Naive B cell (primary cell): Measurements from ENCODE around the gene ACVR2B. TPM values are rescaled to one million over a fixed set of nuclear protein-coding genes. Genes with fewer than 3 reads are reported as not detected.

Experiments used
- ATAC-seq, 2 donors: fragments of 150-1000 bp; cut with Tn5 transposase; 2 replicates each; pipeline ENCODE4 v1.10.0; 2021; ENCODE audit warnings: low read depth in 2 of 2, mild to moderate bottlenecking in 2 of 2, moderate library complexity in 2 of 2
- DNase-seq: peaks from one replicate; pipeline ENCODE4 v3.0.0; 2022
- H3K27ac Mint-ChIP-seq, 6 donors: one replicate each; pipeline ENCODE4 v1.8.0; 2020 to 2022; ENCODE audit warnings: mild to moderate bottlenecking in 6 of 6, mixed read lengths in 6 of 6, moderate library complexity in 5 of 6, inconsistent platforms in 2 of 6
- H3K27me3 Mint-ChIP-seq, 3 donors: one replicate each; pipeline ENCODE4 v1.8.0; 2021 to 2022; ENCODE audit warnings: mixed read lengths in 3 of 3, mild to moderate bottlenecking in 1 of 3
- H3K36me3 Mint-ChIP-seq, 2 donors: one replicate each; pipeline ENCODE4 v1.8.0; 2020 to 2022; ENCODE audit warnings: mixed read lengths in 2 of 2, inconsistent platforms in 1 of 2, mild to moderate bottlenecking in 1 of 2
- H3K4me1 Mint-ChIP-seq, 3 donors: one replicate each; pipeline ENCODE4 v1.8.0; 2020 to 2022; ENCODE audit warnings: mixed read lengths in 3 of 3, inconsistent platforms in 1 of 3, mild to moderate bottlenecking in 1 of 3, moderate library complexity in 1 of 3
- H3K4me3 Mint-ChIP-seq, 8 donors: one replicate each; pipeline ENCODE4 v1.8.0; 2020 to 2022; ENCODE audit warnings: mild to moderate bottlenecking in 8 of 8, mixed read lengths in 8 of 8, moderate library complexity in 8 of 8, inconsistent platforms in 2 of 8
- H3K9me3 Mint-ChIP-seq, 7 donors: one replicate each; pipeline ENCODE4 v1.8.0; 2020 to 2022; ENCODE audit warnings: mixed read lengths in 7 of 7, mild to moderate bottlenecking in 5 of 7, inconsistent platforms in 2 of 7, moderate library complexity in 1 of 7
- polyA plus RNA-seq, 6 donors: library from polyadenylated mRNA; unstranded; fragments of 300-500 nt; fragmentation: Illumina TruSeq; gene quantifications; one replicate each; pipeline ENCODE4 v1.2.3, GENCODE V29; 2021; ENCODE audit warnings: low read depth in 6 of 6

ACVR2B gene
- polyA plus RNA-seq, 6 donors from 2014 or later = 0.03 to 0.19 (median 0.05) TPM; not detected in 1

GRCh38 chr3:38450853-38451252 lies 2.8 kb upstream of the ACVR2B start:
- Mint-ChIP-seq H3K9me3 (no peaks in the 10 kb centered on the region), H3K27me3 (peaks cover 32 to 51% (median 33%) of the 10 kb centered on the region in 3 donors), H3K4me3 (peak overlapping the region in 3 of 8 donors; percentile 48 to 67 (median 50)), H3K36me3 (no peaks in the 10 kb centered on the region), H3K4me1 (peaks cover 8 to 17% (median 14%) of the 10 kb centered on the region in 3 donors), H3K27ac (no peak overlapping the region)
- DNase-seq (no peak), ATAC-seq (no peak)

DNA sequence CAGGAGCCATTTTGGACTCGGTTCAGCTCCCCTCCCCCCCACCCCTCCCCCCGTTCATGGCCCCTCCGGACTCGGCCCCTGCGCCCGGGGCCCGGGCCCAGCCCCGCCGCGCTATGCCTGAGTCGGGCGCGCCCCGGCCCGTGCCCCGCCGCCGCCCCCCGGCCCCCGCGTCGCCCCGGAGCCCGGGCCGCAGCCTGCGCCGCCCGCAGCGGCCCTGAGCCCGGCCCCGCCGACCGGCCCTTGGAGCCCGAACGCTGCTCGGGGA lies 155 bp downstream of the ACVR2B start:
- Mint-ChIP-seq H3K4me3 (peak overlapping the region in 3 of 8 donors; percentile 29 to 88 (median 88)), H3K36me3 (no peaks in the 10 kb centered on the region), H3K27me3 (peaks cover 21 to 35% (median 32%) of the 10 kb centered on the region in 3 donors), H3K4me1 (peaks cover 8 to 19% (median 14%) of the 10 kb centered on the region in 3 donors), H3K9me3 (no peaks in the 10 kb centered on the region), H3K27ac (no peak overlapping the region)
- DNase-seq (no peak), ATAC-seq (no peak)

DNA sequence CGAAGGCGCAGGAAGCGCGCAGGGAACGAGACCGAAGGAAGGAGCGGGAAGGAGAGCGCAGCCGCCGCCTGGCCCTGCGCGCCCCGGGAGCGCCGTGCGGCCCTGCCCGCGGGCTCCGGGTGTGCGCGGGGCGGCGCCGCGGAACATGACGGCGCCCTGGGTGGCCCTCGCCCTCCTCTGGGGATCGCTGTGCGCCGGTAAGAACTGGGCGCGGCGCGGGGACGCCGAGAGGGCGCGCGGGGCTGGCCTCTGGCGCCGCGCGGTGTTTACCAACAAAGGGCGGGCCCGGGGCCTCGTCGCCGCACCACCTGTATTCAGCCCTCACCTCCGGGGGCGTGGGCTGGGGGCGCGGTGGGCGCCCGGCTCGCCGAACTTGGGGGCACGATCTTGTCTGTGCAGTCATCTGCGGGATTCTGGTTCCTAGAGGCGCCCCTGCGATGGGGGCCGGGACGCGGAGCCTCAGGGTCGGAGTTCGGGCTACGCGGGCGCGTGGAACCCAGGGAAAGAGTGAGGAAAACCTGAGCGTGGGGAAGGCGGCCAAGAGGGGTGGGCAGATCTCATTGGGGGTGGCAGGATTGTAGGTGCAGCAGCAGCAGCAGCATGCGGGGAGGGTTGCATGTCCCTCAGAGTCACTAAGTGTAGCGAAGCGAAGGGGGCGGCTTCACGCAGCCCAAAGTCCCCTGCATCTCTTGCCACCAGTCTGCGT lies 641 bp downstream of the ACVR2B start:
- peak; percentile 21 for DNase-seq
- ATAC-seq = peak; percentile 59 to 63
- peaks cover 21 to 35% (median 30%) of the 10 kb centered on the region in 3 donors for H3K27me3 Mint-ChIP-seq
- no peaks in the 10 kb centered on the region for H3K9me3 Mint-ChIP-seq
- peak overlapping the region; percentile 88 to 96 (median 95) for H3K4me3 Mint-ChIP-seq
- H3K36me3 Mint-ChIP-seq = no peaks in the 10 kb centered on the region
- peaks cover 8 to 19% (median 14%) of the 10 kb centered on the region in 3 donors for H3K4me1 Mint-ChIP-seq
- H3K27ac Mint-ChIP-seq = peak overlapping the region in 1 of 6 donors; percentile 57

DNA sequence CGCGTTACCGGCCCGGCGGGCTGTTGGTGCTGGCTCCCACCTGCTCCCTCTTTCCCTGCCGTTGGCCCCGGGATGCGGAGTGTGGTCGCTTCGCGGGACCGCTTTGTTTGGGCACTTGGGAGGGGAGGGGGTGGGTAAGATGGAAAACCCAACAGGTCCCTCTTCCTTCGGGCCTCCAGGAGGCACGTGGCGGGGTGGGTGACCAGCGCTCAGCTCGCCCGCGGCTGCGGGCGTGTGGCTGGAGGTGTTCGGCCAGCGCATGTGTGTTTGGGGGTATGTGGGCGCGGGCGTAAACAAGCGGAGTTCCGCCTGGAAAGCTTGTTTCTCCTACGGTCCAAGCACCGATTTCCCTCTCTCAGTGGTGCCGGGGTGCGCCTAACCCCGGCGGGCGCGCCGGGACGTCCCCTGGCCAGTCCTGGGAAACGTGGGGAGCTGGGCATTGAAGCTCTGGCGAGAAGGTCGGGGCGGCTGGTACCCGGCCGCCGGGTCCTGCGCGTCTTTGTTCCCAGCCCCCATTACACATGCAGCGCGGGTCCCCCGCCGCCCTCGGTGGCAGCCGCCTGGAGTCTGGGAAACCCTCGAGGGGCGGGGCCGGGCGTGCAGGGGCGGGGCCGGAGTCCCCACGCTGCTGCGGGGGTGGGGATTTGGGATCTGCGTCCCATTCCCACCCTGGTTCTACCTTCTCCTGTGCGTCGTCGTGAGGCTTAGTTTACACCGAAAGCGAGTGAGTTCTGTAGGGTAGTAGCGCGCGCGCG lies 1.4 kb downstream of the ACVR2B start:
- H3K4me1 Mint-ChIP-seq = peaks cover 8 to 19% (median 14%) of the 10 kb centered on the region in 3 donors
- ATAC-seq (peak; percentile 11 to 42), DNase-seq (peak; percentile 23)
- no peaks in the 10 kb centered on the region for H3K9me3 Mint-ChIP-seq
- H3K4me3 Mint-ChIP-seq = peak overlapping the region; percentile 88 to 96 (median 95)
- peak overlapping the region in 2 of 6 donors; percentile 11 to 32 for H3K27ac Mint-ChIP-seq
- no peaks in the 10 kb centered on the region for H3K36me3 Mint-ChIP-seq
- peaks cover 17 to 35% (median 24%) of the 10 kb centered on the region in 3 donors for H3K27me3 Mint-ChIP-seq

- peak overlapping the region in 2 of 6 donors; percentile 11 to 32 for H3K27ac Mint-ChIP-seq
- no peak for DNase-seq
- ATAC-seq = peak; percentile 14 to 48
- H3K27me3 Mint-ChIP-seq = peaks cover 13 to 29% (median 19%) of the 10 kb centered on the region in 3 donors
- no peaks in the 10 kb centered on the region for H3K36me3 Mint-ChIP-seq
- H3K4me3 Mint-ChIP-seq = peak overlapping the region; percentile 88 to 96 (median 94)
- H3K9me3 Mint-ChIP-seq = no peaks in the 10 kb centered on the region
- H3K4me1 Mint-ChIP-seq = peaks cover 8 to 19% (median 14%) of the 10 kb centered on the region in 3 donors
Measured at GRCh38 chr3:38455639-38456430, 2.1 kb downstream of the ACVR2B start.

DNA sequence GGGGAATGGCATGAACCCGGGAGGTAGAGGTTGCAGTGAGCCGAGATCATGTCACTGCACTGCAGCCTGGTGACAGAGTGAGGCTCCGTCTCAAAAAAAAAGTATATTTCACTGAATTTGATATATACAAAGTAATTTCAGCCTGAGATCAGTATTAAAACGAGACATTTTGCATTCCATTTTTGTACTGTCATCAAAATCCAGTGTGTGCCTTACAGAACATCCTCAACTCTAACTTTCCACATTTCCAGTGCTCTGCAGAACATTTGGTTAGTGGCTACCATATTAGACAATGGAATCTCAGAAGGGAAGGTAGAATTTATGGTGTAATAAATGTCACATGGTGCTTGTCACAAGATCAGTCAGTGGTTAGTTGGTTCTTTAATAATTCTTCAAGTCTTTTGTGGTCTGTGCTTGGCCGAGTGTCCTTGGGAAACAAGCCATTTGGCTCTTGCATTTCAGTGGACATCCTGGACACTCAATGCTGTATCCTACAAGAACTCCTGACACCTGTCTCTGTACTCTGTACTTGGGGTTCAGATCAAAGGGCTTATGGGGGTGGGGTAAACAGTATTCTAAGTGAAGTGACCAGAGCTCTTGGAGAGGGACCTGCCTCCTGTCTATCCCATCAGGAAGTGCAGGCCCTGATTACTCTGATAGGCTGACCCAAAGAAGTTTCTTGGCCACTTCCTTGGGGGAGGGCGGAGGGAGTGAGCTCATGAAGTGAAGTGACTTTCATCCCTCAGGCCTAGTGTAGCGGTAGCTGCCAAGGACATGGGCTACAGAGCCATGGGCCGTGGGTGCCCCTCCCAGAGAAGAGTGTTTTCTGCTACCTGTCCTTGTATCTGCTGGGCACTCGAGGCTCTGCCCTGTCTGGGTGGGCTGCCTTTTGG lies 3.7 kb downstream of the ACVR2B start:
- H3K36me3 Mint-ChIP-seq = no peaks in the 10 kb centered on the region
- H3K4me3 Mint-ChIP-seq = peak overlapping the region in 3 of 8 donors; percentile 45 to 88 (median 64)
- DNase-seq = no peak
- H3K9me3 Mint-ChIP-seq = no peaks in the 10 kb centered on the region
- no peak overlapping the region for H3K27ac Mint-ChIP-seq
- ATAC-seq = no peak
- H3K4me1 Mint-ChIP-seq = peaks cover 8 to 19% (median 14%) of the 10 kb centered on the region in 3 donors
- H3K27me3 Mint-ChIP-seq = peaks cover 8 to 17% (median 15%) of the 10 kb centered on the region in 3 donors

DNA sequence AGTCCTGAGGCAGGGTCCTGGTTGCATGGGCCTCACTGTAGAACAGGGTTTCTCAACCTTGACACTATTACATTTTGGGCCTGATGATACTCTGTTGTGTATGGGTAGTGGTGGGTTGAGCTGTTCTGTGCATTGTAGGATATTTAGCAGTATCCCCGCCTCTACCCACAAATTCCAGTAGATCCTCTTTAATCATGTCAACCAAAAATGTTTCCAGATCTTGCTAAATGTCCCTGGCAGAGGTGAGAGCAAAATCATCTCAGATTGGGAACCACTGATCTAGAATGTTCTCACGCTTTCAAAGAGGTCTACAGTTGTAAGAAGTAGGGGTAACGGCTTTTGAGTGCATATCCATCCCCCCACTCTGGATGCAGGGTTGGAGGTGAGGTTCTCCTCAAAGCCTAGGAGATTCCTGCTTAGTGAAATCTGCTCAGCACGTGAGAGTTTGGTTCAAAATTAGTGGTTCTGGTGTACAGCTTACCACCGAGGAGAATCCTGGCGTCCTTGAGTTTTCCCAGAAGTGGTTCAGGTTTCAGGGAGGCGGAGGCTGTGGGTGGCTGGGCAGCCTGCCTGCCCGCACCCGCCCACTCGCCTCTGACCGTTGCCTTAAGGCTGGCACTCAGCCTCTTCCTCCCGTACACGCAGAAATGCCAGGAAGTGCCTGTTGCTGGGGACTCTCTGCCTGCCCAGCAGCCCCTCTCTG lies 5.3 kb downstream of the ACVR2B start:
- H3K27me3 Mint-ChIP-seq = peaks cover 0 to 7% (median 6%) of the 10 kb centered on the region in 3 donors
- no peak overlapping the region for H3K4me3 Mint-ChIP-seq
- H3K36me3 Mint-ChIP-seq = no peaks in the 10 kb centered on the region
- ATAC-seq = no peak
- DNase-seq = no peak
- H3K27ac Mint-ChIP-seq = no peak overlapping the region
- H3K4me1 Mint-ChIP-seq = peaks cover 4 to 10% (median 6%) of the 10 kb centered on the region in 3 donors
- H3K9me3 Mint-ChIP-seq = no peaks in the 10 kb centered on the region

DNA sequence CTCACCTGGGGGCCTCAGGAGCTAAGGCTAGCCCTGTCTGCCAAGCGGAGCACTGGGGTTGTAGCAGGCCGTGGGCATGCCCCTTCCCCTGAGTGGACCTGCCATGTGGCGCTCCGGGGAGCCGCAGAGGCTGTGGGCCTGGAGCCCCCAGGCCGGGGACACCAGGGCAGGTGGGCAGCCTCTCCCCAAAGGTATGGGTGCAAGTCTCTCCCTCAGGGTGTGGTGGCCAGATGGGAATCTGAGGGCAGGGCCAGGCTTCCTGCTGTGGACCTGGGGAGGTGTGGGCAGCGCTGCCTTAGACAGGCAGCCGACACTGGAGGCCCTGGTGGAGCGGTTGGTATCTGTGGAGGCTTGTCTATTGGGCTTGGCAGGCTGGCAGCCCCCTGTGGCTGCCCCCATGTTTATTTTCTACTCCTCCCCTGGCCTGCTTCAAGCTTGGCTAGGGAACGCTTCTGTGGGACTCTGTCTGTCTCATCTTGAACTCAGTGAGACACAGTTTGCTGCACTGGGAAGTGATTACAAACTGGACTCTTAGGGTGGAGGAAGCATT lies 5.9 kb downstream of the ACVR2B start:
- DNase-seq (no peak), ATAC-seq (no peak)
- peaks cover under 1 to 8% (median 2%) of the 10 kb centered on the region in 3 donors for H3K4me1 Mint-ChIP-seq
- no peak overlapping the region for H3K27ac Mint-ChIP-seq
- peaks cover 0 to 7% (median 2%) of the 10 kb centered on the region in 3 donors for H3K27me3 Mint-ChIP-seq
- H3K36me3 Mint-ChIP-seq = no peaks in the 10 kb centered on the region
- peaks cover 0 to under 1% (median 0%) of the 10 kb centered on the region in 7 donors for H3K9me3 Mint-ChIP-seq
- H3K4me3 Mint-ChIP-seq = no peak overlapping the region

DNA sequence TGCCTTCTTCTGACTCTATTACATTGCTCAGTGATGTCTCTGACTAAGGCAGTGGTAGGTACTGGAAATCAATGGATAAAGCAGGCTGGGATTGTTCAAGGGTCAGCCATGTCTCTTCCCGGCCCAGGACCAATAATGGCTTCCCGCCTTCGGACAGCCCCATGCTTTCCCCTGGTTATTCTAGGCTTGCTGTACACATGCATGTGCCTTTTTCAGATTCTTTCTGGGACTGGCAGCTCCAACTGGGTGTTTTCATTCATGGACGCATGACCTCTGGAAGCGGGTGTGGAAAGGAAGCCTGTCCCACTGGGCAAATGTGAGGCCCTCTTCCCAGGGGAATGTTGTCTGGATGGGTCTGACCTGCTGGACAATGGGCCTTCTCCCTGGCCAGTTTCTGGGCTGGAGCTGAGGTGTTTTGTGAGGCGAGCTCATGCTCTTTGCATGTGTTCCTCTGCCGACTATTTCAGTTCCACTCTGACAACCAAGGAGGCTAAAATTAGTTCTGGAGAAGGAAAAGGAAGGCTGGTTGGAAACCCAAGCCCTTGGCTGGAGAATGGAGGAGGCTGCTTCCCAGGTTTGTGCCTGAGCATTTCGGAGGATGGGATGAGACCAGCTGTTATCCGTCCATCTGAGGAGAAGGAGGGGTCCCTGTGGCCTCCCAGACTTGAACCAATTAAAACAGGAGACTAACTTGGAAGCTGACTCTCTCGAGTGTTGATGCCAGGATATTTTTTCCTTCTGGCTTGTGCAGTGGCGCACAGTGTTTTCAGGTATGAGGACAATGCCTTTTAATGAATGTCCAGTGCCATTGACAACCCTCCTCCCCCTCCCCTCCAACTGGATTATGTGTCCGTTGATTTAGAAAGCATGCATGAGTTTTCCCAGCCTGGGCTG lies 6.9 kb downstream of the ACVR2B start:
- peaks cover 0 to 4% (median 0%) of the 10 kb centered on the region in 3 donors for H3K27me3 Mint-ChIP-seq
- H3K4me1 Mint-ChIP-seq = peaks cover 0 to 4% (median 0%) of the 10 kb centered on the region in 3 donors
- no peak for DNase-seq
- no peaks in the 10 kb centered on the region for H3K36me3 Mint-ChIP-seq
- H3K9me3 Mint-ChIP-seq = peaks cover 0 to 5% (median 2%) of the 10 kb centered on the region in 7 donors
- H3K4me3 Mint-ChIP-seq = peak overlapping the region in 1 of 8 donors; percentile 33
- no peak for ATAC-seq
- H3K27ac Mint-ChIP-seq = no peak overlapping the region

- H3K9me3 Mint-ChIP-seq = peaks cover 0 to 29% (median 16%) of the 10 kb centered on the region in 7 donors
- H3K4me1 Mint-ChIP-seq = no peaks in the 10 kb centered on the region
- no peak overlapping the region for H3K4me3 Mint-ChIP-seq
- H3K27me3 Mint-ChIP-seq = peaks cover 0 to 3% (median 0%) of the 10 kb centered on the region in 3 donors
- no peak overlapping the region for H3K27ac Mint-ChIP-seq
- peaks cover 0 to 18% of the 10 kb centered on the region in 2 donors for H3K36me3 Mint-ChIP-seq
- DNase-seq (no peak), ATAC-seq (no peak)
Measured at GRCh38 chr3:38465588-38466154, 12.0 kb downstream of the ACVR2B start.

GRCh38 chr3:38468765-38469164 lies 15.1 kb downstream of the ACVR2B start:
- no peak for DNase-seq
- peaks cover 0 to 4% (median 0%) of the 10 kb centered on the region in 3 donors for H3K4me1 Mint-ChIP-seq
- H3K27ac Mint-ChIP-seq = no peak overlapping the region
- no peaks in the 10 kb centered on the region for H3K27me3 Mint-ChIP-seq
- peaks cover 0 to 32% (median 18%) of the 10 kb centered on the region in 7 donors for H3K9me3 Mint-ChIP-seq
- no peak for ATAC-seq
- H3K36me3 Mint-ChIP-seq = peaks cover 0 to 18% of the 10 kb centered on the region in 2 donors
- H3K4me3 Mint-ChIP-seq = no peak overlapping the region
